ENCODE data around the gene CCDC197. TPM values are rescaled to one million over a fixed set of nuclear protein-coding genes. Genes with fewer than 3 reads are reported as not detected.

Gene CCDC197
- total and polyA plus RNA-seq, 7 donors, result not detected

DNA sequence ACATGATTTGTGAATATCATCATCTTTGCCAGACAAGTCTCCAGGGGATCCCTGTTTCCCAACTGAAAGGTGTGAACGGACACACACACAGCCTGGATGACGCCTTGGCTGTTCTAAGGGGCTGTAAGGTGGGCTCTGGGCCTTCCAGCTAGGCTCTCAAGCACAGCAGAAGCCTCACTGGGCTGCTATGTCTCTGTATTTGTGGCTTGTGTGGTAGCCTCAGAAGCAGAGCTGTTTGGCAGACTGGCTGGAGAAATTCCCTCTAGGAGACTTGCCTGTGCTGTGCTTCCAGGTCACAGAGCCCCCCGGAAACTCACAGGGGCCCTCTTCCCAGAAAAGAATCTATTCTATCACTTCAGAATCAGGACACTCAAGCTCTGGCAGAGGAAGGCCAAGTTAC lies 50.5 kb downstream of the CCDC197 start:
- 93 to 97% methylated on average over 3 of the region's 3 CpGs for WGBS, 2 donors
- H3K4me3 ChIP-seq, result no peak overlapping the region

DNA sequence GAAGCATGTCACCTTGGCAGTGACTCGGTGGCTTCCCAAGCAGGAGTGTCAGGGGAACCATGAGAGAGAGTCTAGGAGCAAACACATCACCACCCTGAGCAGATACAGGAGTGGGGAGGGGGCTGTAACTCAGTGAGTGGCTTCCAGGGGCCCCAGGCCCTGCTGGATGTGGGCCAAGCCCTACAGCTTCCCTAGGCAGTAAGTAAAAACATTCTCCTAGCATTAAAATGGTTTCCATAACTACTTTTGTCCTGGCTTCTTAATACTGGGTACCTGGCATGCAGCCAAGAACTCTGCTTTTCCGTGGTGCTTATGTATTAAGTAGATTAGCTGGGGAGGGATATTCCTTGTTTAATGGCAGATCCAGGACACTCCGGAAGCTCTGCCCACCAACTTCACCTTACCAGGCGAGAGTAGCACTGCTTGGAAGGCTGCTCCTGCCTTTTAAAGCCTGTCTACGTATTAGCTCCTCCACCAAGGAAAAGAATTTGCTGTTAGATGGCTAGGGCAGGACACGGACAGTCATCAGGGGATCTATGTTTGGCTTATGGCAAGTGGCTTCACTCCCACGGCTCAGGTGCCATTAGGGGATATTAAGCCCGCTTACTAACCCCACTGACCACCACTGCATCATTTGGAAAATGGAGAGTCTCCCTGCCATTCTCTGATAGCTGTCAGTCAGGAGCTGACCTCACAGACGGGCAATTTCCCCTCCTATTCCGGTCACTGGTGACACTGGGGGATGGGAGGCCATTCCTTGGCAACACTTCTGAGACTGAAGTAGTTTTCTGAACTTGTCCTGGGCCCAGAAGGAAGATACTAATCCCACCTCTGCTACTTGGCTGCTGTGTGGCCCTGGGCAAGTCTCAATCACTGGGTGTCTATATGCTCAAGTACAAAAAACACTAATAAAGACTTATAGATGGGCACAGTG lies 51.9 kb downstream of the CCDC197 start:
- 87 to 91% methylated on average over 10 of the region's 10 CpGs for WGBS, 2 donors
- no peaks in the 10 kb centered on the region for H3K27me3 ChIP-seq
- DNase-seq, result peak; percentile 57
- H3K4me3 ChIP-seq, result no peak overlapping the region
- intact Hi-C loops (cut with DNase I), result no loop called here
- H3K27ac ChIP-seq, result no peak overlapping the region
- no peak for TF ChIP-seq EP300 (IDR thresholded peaks at IDR 0.05)
- no peak for TF ChIP-seq POLR2A (IDR thresholded peaks at IDR 0.05)
- H3K36me3 ChIP-seq, result peaks cover 25 to 99% (median 56%) of the 10 kb centered on the region in 4 donors
- H3K4me1 ChIP-seq, result peaks cover 0 to 18% (median 13%) of the 10 kb centered on the region in 4 donors
- H3K9me3 ChIP-seq, result no peaks in the 10 kb centered on the region

More for the DNA sequence above, 50.5 kb downstream of the CCDC197 start:
- peak; percentile 10 for DNase-seq
- no peak for TF ChIP-seq EP300 (IDR thresholded peaks at IDR 0.05)
- TF ChIP-seq POLR2AphosphoS5 (IDR thresholded peaks at IDR 0.05), result no peak
- TF ChIP-seq POLR2A (IDR thresholded peaks at IDR 0.05), result no peak
- TF ChIP-seq, protein P1, sequence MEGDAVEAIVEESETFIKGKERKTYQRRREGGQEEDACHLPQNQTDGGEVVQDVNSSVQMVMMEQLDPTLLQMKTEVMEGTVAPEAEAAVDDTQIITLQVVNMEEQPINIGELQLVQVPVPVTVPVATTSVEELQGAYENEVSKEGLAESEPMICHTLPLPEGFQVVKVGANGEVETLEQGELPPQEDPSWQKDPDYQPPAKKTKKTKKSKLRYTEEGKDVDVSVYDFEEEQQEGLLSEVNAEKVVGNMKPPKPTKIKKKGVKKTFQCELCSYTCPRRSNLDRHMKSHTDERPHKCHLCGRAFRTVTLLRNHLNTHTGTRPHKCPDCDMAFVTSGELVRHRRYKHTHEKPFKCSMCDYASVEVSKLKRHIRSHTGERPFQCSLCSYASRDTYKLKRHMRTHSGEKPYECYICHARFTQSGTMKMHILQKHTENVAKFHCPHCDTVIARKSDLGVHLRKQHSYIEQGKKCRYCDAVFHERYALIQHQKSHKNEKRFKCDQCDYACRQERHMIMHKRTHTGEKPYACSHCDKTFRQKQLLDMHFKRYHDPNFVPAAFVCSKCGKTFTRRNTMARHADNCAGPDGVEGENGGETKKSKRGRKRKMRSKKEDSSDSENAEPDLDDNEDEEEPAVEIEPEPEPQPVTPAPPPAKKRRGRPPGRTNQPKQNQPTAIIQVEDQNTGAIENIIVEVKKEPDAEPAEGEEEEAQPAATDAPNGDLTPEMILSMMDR (IDR thresholded peaks at IDR 0.05), result no peak
- H3K4me1 ChIP-seq, result peaks cover 0 to 19% (median 15%) of the 10 kb centered on the region in 4 donors
- H3K27ac ChIP-seq, result no peak overlapping the region
- H3K9me3 ChIP-seq, result no peaks in the 10 kb centered on the region
- H3K27me3 ChIP-seq, result no peaks in the 10 kb centered on the region
- H3K36me3 ChIP-seq, result peaks cover 25 to 89% (median 47%) of the 10 kb centered on the region in 4 donors
- intact Hi-C loops (cut with DNase I), result no loop called here

DNA sequence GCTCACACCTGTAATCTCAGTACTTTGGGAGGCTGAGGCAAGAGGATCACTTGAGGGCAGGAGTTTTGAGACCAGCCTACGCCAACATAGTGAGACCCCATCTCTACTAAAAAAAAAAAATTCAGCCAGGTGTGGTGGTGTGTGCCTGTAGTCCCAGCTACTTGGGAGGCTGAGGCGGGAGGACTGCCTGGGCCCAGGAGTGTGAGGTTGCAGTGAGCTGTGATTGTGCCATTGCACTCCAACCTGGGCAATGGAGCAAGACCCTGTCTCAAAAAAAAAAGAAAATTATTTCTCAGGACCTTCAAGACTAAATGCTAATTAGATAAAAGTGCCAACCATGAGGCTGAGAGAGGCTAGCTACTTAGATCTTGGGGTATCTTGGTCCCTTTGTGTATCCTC lies 52.5 kb downstream of the CCDC197 start:
- DNase-seq, result peak; percentile 32
- Histone ChIP-seq H3K4me1 (peaks cover 0 to 18% (median 13%) of the 10 kb centered on the region in 4 donors), H3K36me3 (peaks cover 30 to 99% (median 63%) of the 10 kb centered on the region in 4 donors), H3K27me3 (no peaks in the 10 kb centered on the region), H3K9me3 (no peaks in the 10 kb centered on the region), H3K27ac (no peak overlapping the region), H3K4me3 (no peak overlapping the region)
- TF ChIP-seq, protein P1 (IDR thresholded peaks at IDR 0.05), result no peak
- TF ChIP-seq POLR2AphosphoS5 (IDR thresholded peaks at IDR 0.05) (no peak), POLR2A (IDR thresholded peaks at IDR 0.05) (no peak), EP300 (IDR thresholded peaks at IDR 0.05) (no peak)
- intact Hi-C loops (cut with DNase I), result no loop called here
- 48 to 91% methylated on average over 2 of the region's 2 CpGs for WGBS, 2 donors

DNA sequence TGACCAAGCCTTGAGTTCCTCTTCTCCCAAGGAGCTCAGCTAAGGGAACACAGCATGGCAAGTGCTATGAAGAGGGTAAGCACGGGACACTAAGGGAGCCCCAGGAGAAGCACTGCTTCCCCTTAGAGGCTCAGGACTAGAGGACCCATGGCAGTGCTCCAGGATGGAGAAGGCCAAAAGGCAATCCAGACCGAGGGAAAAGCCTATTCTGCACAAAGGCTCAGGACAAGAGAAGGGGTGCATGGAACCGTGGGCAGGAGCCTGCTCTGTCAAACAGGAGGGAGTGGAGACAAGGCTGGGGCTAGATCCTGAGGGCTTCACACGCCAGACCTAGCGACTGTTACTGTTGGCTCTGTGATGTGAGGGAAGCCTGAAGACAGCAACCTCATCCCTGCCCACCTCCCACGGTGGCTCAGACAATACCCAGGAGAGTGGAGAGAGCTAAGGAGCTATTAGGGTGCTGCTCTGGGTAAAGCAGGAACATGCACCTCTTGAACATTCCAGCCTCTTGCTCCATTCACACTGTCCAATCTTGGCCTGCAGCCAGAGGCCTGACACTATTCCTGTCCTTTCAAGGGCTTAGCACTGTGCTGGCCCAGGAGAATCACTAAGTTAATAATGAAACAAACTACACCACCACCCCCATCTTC lies 53.3 kb downstream of the CCDC197 start:
- no peaks in the 10 kb centered on the region for H3K9me3 ChIP-seq
- no peak overlapping the region for H3K27ac ChIP-seq
- H3K36me3 ChIP-seq, result peaks cover 34 to 100% (median 67%) of the 10 kb centered on the region in 4 donors
- TF ChIP-seq EP300 (IDR thresholded peaks at IDR 0.05), result no peak
- H3K27me3 ChIP-seq, result no peaks in the 10 kb centered on the region
- peak; percentile 69 for DNase-seq
- intact Hi-C loops (cut with DNase I), result no loop called here
- WGBS, 2 donors, result 89 to 95% methylated on average over 6 of the region's 6 CpGs
- no peak overlapping the region for H3K4me3 ChIP-seq
- peaks cover 0 to 18% (median 13%) of the 10 kb centered on the region in 4 donors for H3K4me1 ChIP-seq

DNA sequence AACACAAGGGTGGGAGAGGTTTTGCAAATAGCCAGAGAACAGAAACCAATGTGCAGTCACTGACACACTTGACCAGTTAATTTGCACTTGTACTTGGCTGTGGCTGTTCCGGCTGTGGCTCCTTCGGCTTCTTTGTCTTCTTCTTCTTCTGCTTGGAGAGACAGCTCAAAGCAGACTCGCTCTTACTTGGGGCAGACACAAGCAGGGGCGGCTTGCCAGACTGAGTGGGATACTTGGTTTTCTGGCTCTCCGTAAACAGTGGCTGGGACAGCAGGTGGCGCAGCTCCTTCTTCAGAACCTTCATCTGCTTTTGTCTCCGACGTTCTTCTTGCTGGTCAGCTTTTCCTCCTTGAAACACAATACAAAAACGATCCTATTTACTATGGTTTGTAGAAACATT lies 54.0 kb downstream of the CCDC197 start:
- Histone ChIP-seq H3K9me3 (no peaks in the 10 kb centered on the region), H3K36me3 (peaks cover 38 to 100% (median 69%) of the 10 kb centered on the region in 4 donors), H3K4me1 (peaks cover 0 to 18% (median 13%) of the 10 kb centered on the region in 4 donors), H3K27me3 (no peaks in the 10 kb centered on the region), H3K4me3 (no peak overlapping the region), H3K27ac (peak overlapping the region in 1 of 4 donors; percentile 19)
- peak; percentile 81 for DNase-seq
- WGBS, 2 donors, result 52 to 72% methylated on average over 9 of the region's 9 CpGs
- TF ChIP-seq POLR2AphosphoS5 (IDR thresholded peaks at IDR 0.05), result no peak
- TF ChIP-seq, protein P1 (IDR thresholded peaks at IDR 0.05), result peak in 3 of 4 experiments; percentile 14 to 45 (median 17)
- intact Hi-C loops (cut with DNase I), result loop anchor here (1.0 kb wide), 1 partner anchor 85 kb away; no protein-coding TSS in a partner anchor

Measured in sigmoid colon (tissue), 7 donors.